CD4-positive, alpha-beta T cell (primary cell): Measurements from ENCODE around the gene ATL1. TPM values are rescaled to one million over a fixed set of nuclear protein-coding genes. Genes with fewer than 3 reads are reported as not detected.

Experiments used
- ATAC-seq: fragments of 200-7000 bp; cut with Tn5 transposase; one replicate; pipeline ENCODE4 v1.10.0; 2022; ENCODE audit warnings: mild to moderate bottlenecking; ENCODE audit not compliant: poor library complexity
- CTCF ChIA-PET: fragments of 350-600 bp; sonication (Branson Sonifier 250); formaldehyde crosslinking; loops from one replicate; lab custom pipeline; 2021; ENCODE audit warnings: antibody characterized with exemption, inconsistent platforms; lab: Charles Lee
- POLR2A ChIA-PET: fragments of 350-600 bp; sonication (Branson Sonifier 250); formaldehyde crosslinking; loops from one replicate; lab custom pipeline; 2021; ENCODE audit warnings: antibody characterized with exemption, inconsistent platforms; lab: Charles Lee
- DNase-seq, 14 experiments: peaks; one replicate each; pipeline ENCODE4 v3.0.0-alpha.2; 2013 to 2020; ENCODE audit warnings: mixed read lengths in 2 of 14
- H3K27ac ChIP-seq, 2 donors: one replicate each; pipeline versions ENCODE4 v1.5.1 to v1.7.0; 2013; ENCODE audit warnings: low read length in 2 of 2, low read depth in 1 of 2, mild to moderate bottlenecking in 1 of 2
- H3K27me3 ChIP-seq, 2 experiments: 1 replicate in 1 of 2; 2 replicates in 1 of 2; pipeline versions ENCODE4 v1.6.1 to v1.7.0; 2013; ENCODE audit warnings: low read length in 2 of 2, control low read depth in 1 of 2, mild to moderate bottlenecking in 1 of 2, moderate library complexity in 1 of 2; ENCODE audit not compliant: insufficient read depth in 2 of 2, control insufficient read depth in 1 of 2
- H3K36me3 ChIP-seq: one replicate; pipeline ENCODE4 v1.6.1; 2013; ENCODE audit warnings: low read length, control low read depth; ENCODE audit not compliant: insufficient read depth
- H3K4me1 ChIP-seq: one replicate; pipeline ENCODE4 v1.6.1; 2013; ENCODE audit warnings: low read length, control low read depth; ENCODE audit not compliant: insufficient read depth
- H3K4me3 ChIP-seq: one replicate; pipeline ENCODE4 v1.5.1; 2013; ENCODE audit warnings: mild to moderate bottlenecking, low read length, moderate library complexity
- H3K9me3 ChIP-seq, 2 experiments: 1 replicate in 1 of 2; 2 replicates in 1 of 2; pipeline versions ENCODE4 v1.6.1 to v1.7.0; 2013; ENCODE audit warnings: low read length in 2 of 2, mild to moderate bottlenecking in 2 of 2, control low read depth in 1 of 2, moderate library complexity in 1 of 2; ENCODE audit not compliant: control insufficient read depth in 1 of 2, insufficient read depth in 1 of 2
- H3K27ac Mint-ChIP-seq: one replicate; pipeline ENCODE4 v1.8.0; 2020; ENCODE audit warnings: mixed read lengths
- H3K27me3 Mint-ChIP-seq: one replicate; pipeline ENCODE4 v1.8.0; 2021; ENCODE audit warnings: mixed read lengths
- H3K36me3 Mint-ChIP-seq: one replicate; pipeline ENCODE4 v1.8.0; 2021; ENCODE audit warnings: low read depth, mixed read lengths
- H3K4me1 Mint-ChIP-seq: one replicate; pipeline ENCODE4 v1.8.0; 2021; ENCODE audit warnings: low read depth, mixed read lengths
- H3K4me3 Mint-ChIP-seq: one replicate; pipeline ENCODE4 v1.8.0; 2020; ENCODE audit warnings: mild to moderate bottlenecking, mixed read lengths
- H3K9me3 Mint-ChIP-seq: one replicate; pipeline ENCODE4 v1.8.0; 2020; ENCODE audit warnings: mixed read lengths
- intact Hi-C, 2 experiments: fragments of 100-400 bp; cut with DNase I in 1 of 2; cut with micrococcal nuclease in 1 of 2; formaldehyde crosslinking; loops; one replicate each; pipeline versions ENCODE4 v1.15.1 to v1.9.0; 2023 to 2025; cut with DNase I, micrococcal nuclease
- total RNA-seq, 174 experiments: library from RNA in 2 of 174; stranded (reverse) in 2 of 174; gene quantifications; one replicate each; pipeline ENCODE4 v1.2.3 and lab custom pipeline; 2021 to 2026
- TF ChIP-seq, protein P1 (sequence below): fragments of 200-600 bp; IDR thresholded peaks from one replicate; pipeline ENCODE4 v1.8.0; 2022; ENCODE audit warnings: antibody characterized with exemption, mild to moderate bottlenecking

The ATL1 gene
- total RNA-seq, 2 experiments from 2014 or later: 1.2 TPM

DNA sequence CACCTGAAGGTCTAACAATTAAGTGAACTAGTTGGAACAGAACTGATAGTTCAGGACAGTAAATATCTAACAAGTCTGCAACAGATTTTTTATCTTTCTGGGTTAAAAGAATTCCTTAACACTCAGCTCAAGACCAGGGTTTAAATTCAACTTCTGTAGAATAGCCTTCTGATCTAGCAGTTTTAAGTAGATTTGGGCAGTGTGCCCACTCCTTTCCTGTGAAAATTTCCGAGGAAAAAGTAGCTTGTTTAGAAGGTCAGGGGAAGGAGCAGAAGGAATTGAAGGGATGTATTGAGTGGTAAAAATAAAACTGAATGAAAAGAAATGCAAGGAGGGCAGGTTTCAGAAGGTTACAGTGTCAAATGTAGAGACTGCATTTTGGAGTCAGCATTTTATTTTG, 45.8 kb downstream of the ATL1 start:
- POLR2A ChIA-PET: no interaction called here
- TF ChIP-seq, protein P1, sequence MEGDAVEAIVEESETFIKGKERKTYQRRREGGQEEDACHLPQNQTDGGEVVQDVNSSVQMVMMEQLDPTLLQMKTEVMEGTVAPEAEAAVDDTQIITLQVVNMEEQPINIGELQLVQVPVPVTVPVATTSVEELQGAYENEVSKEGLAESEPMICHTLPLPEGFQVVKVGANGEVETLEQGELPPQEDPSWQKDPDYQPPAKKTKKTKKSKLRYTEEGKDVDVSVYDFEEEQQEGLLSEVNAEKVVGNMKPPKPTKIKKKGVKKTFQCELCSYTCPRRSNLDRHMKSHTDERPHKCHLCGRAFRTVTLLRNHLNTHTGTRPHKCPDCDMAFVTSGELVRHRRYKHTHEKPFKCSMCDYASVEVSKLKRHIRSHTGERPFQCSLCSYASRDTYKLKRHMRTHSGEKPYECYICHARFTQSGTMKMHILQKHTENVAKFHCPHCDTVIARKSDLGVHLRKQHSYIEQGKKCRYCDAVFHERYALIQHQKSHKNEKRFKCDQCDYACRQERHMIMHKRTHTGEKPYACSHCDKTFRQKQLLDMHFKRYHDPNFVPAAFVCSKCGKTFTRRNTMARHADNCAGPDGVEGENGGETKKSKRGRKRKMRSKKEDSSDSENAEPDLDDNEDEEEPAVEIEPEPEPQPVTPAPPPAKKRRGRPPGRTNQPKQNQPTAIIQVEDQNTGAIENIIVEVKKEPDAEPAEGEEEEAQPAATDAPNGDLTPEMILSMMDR: no peak
- CTCF ChIA-PET: no interaction called here
- H3K4me1 Mint-ChIP-seq: no peaks in the 10 kb centered on the region
- Histone ChIP-seq H3K36me3 (no peaks in the 10 kb centered on the region), H3K27ac (no peak overlapping the region), H3K4me1 (no peaks in the 10 kb centered on the region), H3K9me3 (no peaks in the 10 kb centered on the region), H3K4me3 (no peak overlapping the region), H3K27me3 (no peaks in the 10 kb centered on the region)
- DNase-seq (no peak), ATAC-seq (no peak)
- intact Hi-C loops: no loop called here
- no peaks in the 10 kb centered on the region for H3K9me3 Mint-ChIP-seq
- H3K27me3 Mint-ChIP-seq: no peaks in the 10 kb centered on the region
- H3K4me3 Mint-ChIP-seq: no peak overlapping the region
- H3K27ac Mint-ChIP-seq: no peak overlapping the region
- no peaks in the 10 kb centered on the region for H3K36me3 Mint-ChIP-seq

DNA sequence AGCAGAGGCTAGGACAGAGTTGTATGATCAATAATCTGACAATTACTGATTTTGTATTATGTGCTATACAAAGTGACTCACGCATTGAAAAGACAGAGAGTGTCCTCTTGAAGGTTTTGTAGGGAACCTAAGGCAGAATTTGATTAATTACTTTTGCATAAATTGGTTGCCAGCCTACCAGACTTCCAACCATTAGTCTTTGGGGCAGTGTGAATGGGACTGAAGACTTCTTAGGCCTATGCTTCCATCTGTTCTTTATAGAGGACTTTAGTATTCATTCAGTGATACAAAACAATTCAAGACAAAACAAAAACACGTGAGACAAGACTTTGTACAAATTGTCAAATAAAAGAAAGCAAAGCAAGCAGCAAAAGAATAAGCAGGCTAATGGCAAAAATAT, 46.5 kb downstream of the ATL1 start:
- ChIA-PET CTCF (no interaction called here), POLR2A (no interaction called here)
- TF ChIP-seq, protein P1: no peak
- ATAC-seq: no peak
- Histone ChIP-seq H3K4me1 (no peaks in the 10 kb centered on the region), H3K9me3 (no peaks in the 10 kb centered on the region), H3K36me3 (no peaks in the 10 kb centered on the region), H3K4me3 (no peak overlapping the region), H3K27me3 (no peaks in the 10 kb centered on the region), H3K27ac (no peak overlapping the region)
- Mint-ChIP-seq H3K36me3 (no peaks in the 10 kb centered on the region), H3K27me3 (no peaks in the 10 kb centered on the region), H3K27ac (no peak overlapping the region), H3K9me3 (no peaks in the 10 kb centered on the region), H3K4me1 (no peaks in the 10 kb centered on the region), H3K4me3 (no peak overlapping the region)
- DNase-seq: no peak
- intact Hi-C loops: no loop called here

- Histone ChIP-seq H3K27me3 (no peaks in the 10 kb centered on the region), H3K27ac (no peak overlapping the region), H3K36me3 (no peaks in the 10 kb centered on the region), H3K4me1 (no peaks in the 10 kb centered on the region), H3K4me3 (no peak overlapping the region), H3K9me3 (no peaks in the 10 kb centered on the region)
- POLR2A ChIA-PET: interaction anchor here (0.6 kb wide), 1 partner anchor 116 kb away, joined by 3 read pairs; no protein-coding TSS in a partner anchor
- ATAC-seq (no peak), DNase-seq (no peak)
- Mint-ChIP-seq H3K27ac (no peak overlapping the region), H3K27me3 (no peaks in the 10 kb centered on the region), H3K4me3 (no peak overlapping the region), H3K36me3 (no peaks in the 10 kb centered on the region), H3K4me1 (no peaks in the 10 kb centered on the region), H3K9me3 (no peaks in the 10 kb centered on the region)
- intact Hi-C loops: no loop called here
- TF ChIP-seq, protein P1: no peak
- CTCF ChIA-PET: no interaction called here
These were observed 47.2 kb downstream of the ATL1 start for GRCh38 chr14:50607181-50607580.
